Thyroid gland (tissue), 4 donors: ENCODE measurements around the gene GRIK4. TPM values are rescaled to one million over a fixed set of nuclear protein-coding genes. Genes with fewer than 3 reads are reported as not detected.

Experiments used
- DNase-seq, 2 donors: peaks; one replicate each; pipeline ENCODE4 v3.0.0-alpha.2; 2019
- H3K27ac ChIP-seq, 3 donors: fragments of 200-600 bp; sonication (generic); 1 replicate in 2 of 3; 2 replicates in 1 of 3; pipeline ENCODE4 v1.5.1; 2016 to 2019; ENCODE audit warnings: mild to moderate bottlenecking in 1 of 3, moderate library complexity in 1 of 3
- H3K27me3 ChIP-seq: fragments of 200-600 bp; sonication (generic); one replicate; pipeline ENCODE4 v1.5.1; 2019
- H3K36me3 ChIP-seq, 2 donors: fragments of 200-600 bp; sonication (generic); one replicate each; pipeline ENCODE4 v1.5.1; 2016 to 2019
- H3K4me1 ChIP-seq, 2 donors: fragments of 200-600 bp; sonication (generic); one replicate each; pipeline ENCODE4 v1.5.1; 2017 to 2019
- H3K4me3 ChIP-seq, 3 donors: fragments of 200-600 bp; sonication (generic); replicated peaks in 1 of 3; 1 replicate in 2 of 3; 2 replicates in 1 of 3; pipeline ENCODE4 v1.5.1; 2016; ENCODE audit warnings: mild to moderate bottlenecking in 1 of 3
- H3K9me3 ChIP-seq: fragments of 200-600 bp; sonication (generic); one replicate; pipeline ENCODE4 v1.5.1; 2017
- POLR2A ChIP-seq, 2 donors: fragments of 450-650 bp; IDR thresholded peaks; one replicate each; pipeline ENCODE4 v1.6.1; 2017; ENCODE audit warnings: antibody characterized with exemption in 2 of 2, mild to moderate bottlenecking in 2 of 2, moderate library complexity in 1 of 2
- WGBS, 2 donors: methylation state at CpG; one replicate each; pipeline ENCODE4 v1.1.5; 2017; 5-methylcytosine and 5-hydroxymethylcytosine counted together
- intact Hi-C: fragments of 100-400 bp; cut with DNase I; formaldehyde crosslinking; loops from one replicate; pipeline ENCODE4 v1.15.1; 2023
- total RNA-seq, 4 donors: library from RNA; depleted of rRNA; stranded (reverse); fragments of >200 nt; gene quantifications; one replicate each; pipeline ENCODE4 v1.2.3, GENCODE V29; 2016
- TF ChIP-seq, protein P1 (sequence below), 6 experiments: fragments of 200-600 bp in 3 of 6; fragments of 450-650 bp in 3 of 6; sonication (generic) in 3 of 6; IDR thresholded peaks; one replicate each; pipeline ENCODE4 v1.5.1; 2016 to 2019; ENCODE audit warnings: antibody characterized with exemption in 6 of 6, mild to moderate bottlenecking in 2 of 6, inconsistent platforms in 1 of 6, moderate library complexity in 1 of 6

The GRIK4 gene
- total RNA-seq, 4 donors from 2014 or later = 0.54 to 3.7 (median 0.99) TPM

GRCh38 chr11:120738516-120739046, 227.0 kb downstream of the GRIK4 start:
- DNase-seq = no peak
- H3K4me3 ChIP-seq = no peak overlapping the region
- no peak for TF ChIP-seq POLR2A (IDR thresholded peaks at IDR 0.05)
- TF ChIP-seq, protein P1, sequence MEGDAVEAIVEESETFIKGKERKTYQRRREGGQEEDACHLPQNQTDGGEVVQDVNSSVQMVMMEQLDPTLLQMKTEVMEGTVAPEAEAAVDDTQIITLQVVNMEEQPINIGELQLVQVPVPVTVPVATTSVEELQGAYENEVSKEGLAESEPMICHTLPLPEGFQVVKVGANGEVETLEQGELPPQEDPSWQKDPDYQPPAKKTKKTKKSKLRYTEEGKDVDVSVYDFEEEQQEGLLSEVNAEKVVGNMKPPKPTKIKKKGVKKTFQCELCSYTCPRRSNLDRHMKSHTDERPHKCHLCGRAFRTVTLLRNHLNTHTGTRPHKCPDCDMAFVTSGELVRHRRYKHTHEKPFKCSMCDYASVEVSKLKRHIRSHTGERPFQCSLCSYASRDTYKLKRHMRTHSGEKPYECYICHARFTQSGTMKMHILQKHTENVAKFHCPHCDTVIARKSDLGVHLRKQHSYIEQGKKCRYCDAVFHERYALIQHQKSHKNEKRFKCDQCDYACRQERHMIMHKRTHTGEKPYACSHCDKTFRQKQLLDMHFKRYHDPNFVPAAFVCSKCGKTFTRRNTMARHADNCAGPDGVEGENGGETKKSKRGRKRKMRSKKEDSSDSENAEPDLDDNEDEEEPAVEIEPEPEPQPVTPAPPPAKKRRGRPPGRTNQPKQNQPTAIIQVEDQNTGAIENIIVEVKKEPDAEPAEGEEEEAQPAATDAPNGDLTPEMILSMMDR (IDR thresholded peaks at IDR 0.05) = no peak
- intact Hi-C loops = no loop called here
- H3K4me1 ChIP-seq = no peaks in the 10 kb centered on the region
- H3K36me3 ChIP-seq = no peaks in the 10 kb centered on the region
- H3K27me3 ChIP-seq = no peaks in the 10 kb centered on the region
- H3K27ac ChIP-seq = no peak overlapping the region
- 91 to 94% methylated on average over 10 of the region's 10 CpGs for WGBS, 2 donors
- no peaks in the 10 kb centered on the region for H3K9me3 ChIP-seq

- H3K27me3 ChIP-seq = no peaks in the 10 kb centered on the region
- WGBS, 2 donors = 63 to 89% methylated on average over 2 to 3 of the region's 3 CpGs
- H3K4me3 ChIP-seq = no peak overlapping the region
- intact Hi-C loops = no loop called here
- no peaks in the 10 kb centered on the region for H3K36me3 ChIP-seq
- H3K4me1 ChIP-seq = no peaks in the 10 kb centered on the region
- no peaks in the 10 kb centered on the region for H3K9me3 ChIP-seq
- no peak for DNase-seq
- no peak overlapping the region for H3K27ac ChIP-seq
- TF ChIP-seq POLR2A (IDR thresholded peaks at IDR 0.05) = no peak
- TF ChIP-seq, protein P1 (IDR thresholded peaks at IDR 0.05) = no peak
Measured at GRCh38 chr11:120739780-120740179, 228.2 kb downstream of the GRIK4 start.

GRCh38 chr11:120740380-120740779, 228.8 kb downstream of the GRIK4 start:
- Histone ChIP-seq H3K27me3 (no peaks in the 10 kb centered on the region), H3K36me3 (no peaks in the 10 kb centered on the region), H3K4me1 (no peaks in the 10 kb centered on the region), H3K27ac (no peak overlapping the region), H3K4me3 (no peak overlapping the region), H3K9me3 (no peaks in the 10 kb centered on the region)
- intact Hi-C loops = no loop called here
- TF ChIP-seq, protein P1 (IDR thresholded peaks at IDR 0.05) = no peak
- TF ChIP-seq POLR2A (IDR thresholded peaks at IDR 0.05) = no peak
- WGBS, 2 donors = 93 to 94% methylated on average over 3 of the region's 3 CpGs
- DNase-seq = no peak

DNA sequence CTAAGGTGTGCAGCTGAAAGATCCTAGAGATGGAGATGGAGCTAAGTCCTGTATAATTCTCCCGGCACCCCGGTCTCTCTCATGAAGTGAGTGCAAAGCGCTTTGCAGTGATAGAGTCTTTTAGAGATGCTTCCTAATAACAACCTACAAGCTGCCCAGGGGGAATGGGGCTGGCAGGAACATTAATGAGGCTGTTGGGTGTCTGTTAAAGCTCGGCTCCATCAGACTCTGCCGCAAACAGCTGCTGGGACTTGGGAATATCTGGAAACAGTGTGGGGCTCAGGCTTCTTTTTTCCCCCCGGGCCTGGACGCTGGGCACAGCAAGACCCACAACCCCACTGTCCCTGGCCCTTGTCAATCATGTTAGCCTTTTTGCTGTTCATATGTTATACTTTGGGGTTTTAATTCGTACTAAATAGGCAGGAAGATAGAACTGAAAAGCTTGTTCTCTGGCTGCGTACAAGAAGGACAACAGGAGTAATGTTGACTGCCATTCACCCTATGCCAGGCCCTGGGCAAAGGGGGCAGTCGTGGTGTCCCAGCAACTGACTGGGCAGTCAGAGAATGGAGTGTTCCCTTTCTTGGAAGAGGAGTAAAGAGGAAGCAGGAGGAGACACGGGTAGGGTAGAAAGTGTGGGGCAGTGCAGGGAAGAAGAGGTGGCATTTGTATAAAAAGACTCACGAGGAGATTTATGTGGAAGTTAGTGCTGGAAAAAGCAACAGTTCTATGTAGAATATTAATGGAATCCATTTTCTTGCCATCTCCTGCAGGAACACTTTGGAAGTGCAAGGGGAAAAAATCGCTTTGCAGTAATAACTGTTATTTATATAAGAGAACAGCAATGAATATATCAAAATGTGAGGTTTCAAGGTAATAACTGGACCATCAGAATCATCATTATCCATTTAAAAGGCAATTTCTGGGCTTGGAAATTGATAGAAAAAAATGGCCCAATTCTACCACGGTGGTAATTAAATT, 232.8 kb downstream of the GRIK4 start:
- no peak for DNase-seq
- H3K27ac ChIP-seq = no peak overlapping the region
- intact Hi-C loops = no loop called here
- TF ChIP-seq POLR2A (IDR thresholded peaks at IDR 0.05) = no peak
- TF ChIP-seq, protein P1 (IDR thresholded peaks at IDR 0.05) = no peak
- no peak overlapping the region for H3K4me3 ChIP-seq
- no peaks in the 10 kb centered on the region for H3K36me3 ChIP-seq
- no peaks in the 10 kb centered on the region for H3K9me3 ChIP-seq
- H3K4me1 ChIP-seq = peaks cover 7 to 11% of the 10 kb centered on the region in 2 donors
- no peaks in the 10 kb centered on the region for H3K27me3 ChIP-seq
- 81 to 85% methylated on average over 14 of the region's 14 CpGs for WGBS, 2 donors

- no peak for DNase-seq
- Histone ChIP-seq H3K4me1 (peaks cover 7 to 11% of the 10 kb centered on the region in 2 donors), H3K27me3 (no peaks in the 10 kb centered on the region), H3K36me3 (no peaks in the 10 kb centered on the region), H3K9me3 (no peaks in the 10 kb centered on the region), H3K4me3 (no peak overlapping the region), H3K27ac (no peak overlapping the region)
- intact Hi-C loops = no loop called here
- WGBS, 2 donors = 80 to 81% methylated on average over 3 of the region's 3 CpGs
- TF ChIP-seq, protein P1 (IDR thresholded peaks at IDR 0.05) = no peak
- TF ChIP-seq POLR2A (IDR thresholded peaks at IDR 0.05) = no peak
Measured at GRCh38 chr11:120746376-120746775, 234.8 kb downstream of the GRIK4 start.
